C4-2B (cell line): ENCODE data around the gene AHI1.

Source experiments
- CTCF ChIP-seq: fragments of 450-650 bp; conservative IDR thresholded peaks from 2 replicates; pipeline ENCODE4 v1.5.1; 2017; ENCODE audit warnings: mild to moderate bottlenecking
- ZFX ChIP-seq: fragments of 450-650 bp; IDR thresholded peaks from 2 replicates; pipeline ENCODE4 v1.6.1; 2017

DNA sequence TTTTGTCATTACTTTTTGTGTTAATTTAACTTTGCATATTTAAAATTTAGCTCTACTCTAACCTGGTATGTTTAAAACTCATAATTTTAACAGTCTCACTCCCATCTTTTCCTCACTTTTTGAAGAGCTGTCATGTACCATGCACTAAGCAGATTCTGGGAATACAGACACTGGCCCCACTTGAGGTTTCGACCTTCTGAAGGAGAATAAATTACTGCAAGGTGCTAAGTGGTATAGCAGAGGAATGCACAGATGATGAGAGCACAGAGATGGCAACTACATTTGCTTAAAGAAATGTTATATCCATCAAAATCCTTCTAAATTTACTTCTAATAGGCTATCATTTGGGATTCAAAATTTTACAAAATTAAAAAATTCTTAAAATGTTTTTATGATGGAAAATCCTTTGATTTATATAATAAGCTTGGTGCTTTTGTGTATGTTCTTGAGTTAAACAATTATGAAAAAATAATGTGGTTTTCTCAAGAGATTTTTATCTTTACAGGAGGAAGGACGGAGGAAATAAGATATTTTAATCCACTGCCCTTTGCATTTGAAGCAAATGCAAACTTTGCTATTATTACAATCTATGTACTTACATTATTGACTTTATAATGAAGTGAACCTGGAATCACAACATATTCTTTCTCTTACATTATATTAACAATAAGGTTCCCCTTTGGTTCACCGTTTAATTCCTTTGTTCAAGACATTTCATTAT is 79.3 kb downstream of the AHI1 start:
- no peak for TF ChIP-seq CTCF
- TF ChIP-seq ZFX, result no peak
